ENCODE measurements around the gene CHML. TPM values are rescaled to one million over a fixed set of nuclear protein-coding genes. Genes with fewer than 3 reads are reported as not detected.

CHML gene
- total RNA-seq, 6 donors from 2014 or later: 5.2 to 15.5 (median 11.8) TPM

GRCh38 chr1:241611063-241611462 is 29.1 kb downstream of the CHML start:
- ATAC-seq (ENCODE audit: low FRiP score in 2 of 2) (peak; percentile 75 to 91), DNase-seq (peak in 1 of 2 donors; percentile 29)
- no peak overlapping the region for H3K27ac ChIP-seq
- TF ChIP-seq, protein P1, sequence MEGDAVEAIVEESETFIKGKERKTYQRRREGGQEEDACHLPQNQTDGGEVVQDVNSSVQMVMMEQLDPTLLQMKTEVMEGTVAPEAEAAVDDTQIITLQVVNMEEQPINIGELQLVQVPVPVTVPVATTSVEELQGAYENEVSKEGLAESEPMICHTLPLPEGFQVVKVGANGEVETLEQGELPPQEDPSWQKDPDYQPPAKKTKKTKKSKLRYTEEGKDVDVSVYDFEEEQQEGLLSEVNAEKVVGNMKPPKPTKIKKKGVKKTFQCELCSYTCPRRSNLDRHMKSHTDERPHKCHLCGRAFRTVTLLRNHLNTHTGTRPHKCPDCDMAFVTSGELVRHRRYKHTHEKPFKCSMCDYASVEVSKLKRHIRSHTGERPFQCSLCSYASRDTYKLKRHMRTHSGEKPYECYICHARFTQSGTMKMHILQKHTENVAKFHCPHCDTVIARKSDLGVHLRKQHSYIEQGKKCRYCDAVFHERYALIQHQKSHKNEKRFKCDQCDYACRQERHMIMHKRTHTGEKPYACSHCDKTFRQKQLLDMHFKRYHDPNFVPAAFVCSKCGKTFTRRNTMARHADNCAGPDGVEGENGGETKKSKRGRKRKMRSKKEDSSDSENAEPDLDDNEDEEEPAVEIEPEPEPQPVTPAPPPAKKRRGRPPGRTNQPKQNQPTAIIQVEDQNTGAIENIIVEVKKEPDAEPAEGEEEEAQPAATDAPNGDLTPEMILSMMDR (IDR thresholded peaks at IDR 0.05): peak; percentile 34 to 79 (median 70)
- TF ChIP-seq POLR2AphosphoS5 (IDR thresholded peaks at IDR 0.05): no peak
- WGBS, 2 donors: 15 to 18% methylated on average over 3 of the region's 3 CpGs
- H3K36me3 ChIP-seq: no peaks in the 10 kb centered on the region
- H3K9me3 ChIP-seq: no peaks in the 10 kb centered on the region
- H3K4me3 ChIP-seq: no peak overlapping the region
- H3K4me1 ChIP-seq: peaks cover 13 to 21% (median 19%) of the 10 kb centered on the region in 4 donors
- H3K27me3 ChIP-seq: no peaks in the 10 kb centered on the region

DNA sequence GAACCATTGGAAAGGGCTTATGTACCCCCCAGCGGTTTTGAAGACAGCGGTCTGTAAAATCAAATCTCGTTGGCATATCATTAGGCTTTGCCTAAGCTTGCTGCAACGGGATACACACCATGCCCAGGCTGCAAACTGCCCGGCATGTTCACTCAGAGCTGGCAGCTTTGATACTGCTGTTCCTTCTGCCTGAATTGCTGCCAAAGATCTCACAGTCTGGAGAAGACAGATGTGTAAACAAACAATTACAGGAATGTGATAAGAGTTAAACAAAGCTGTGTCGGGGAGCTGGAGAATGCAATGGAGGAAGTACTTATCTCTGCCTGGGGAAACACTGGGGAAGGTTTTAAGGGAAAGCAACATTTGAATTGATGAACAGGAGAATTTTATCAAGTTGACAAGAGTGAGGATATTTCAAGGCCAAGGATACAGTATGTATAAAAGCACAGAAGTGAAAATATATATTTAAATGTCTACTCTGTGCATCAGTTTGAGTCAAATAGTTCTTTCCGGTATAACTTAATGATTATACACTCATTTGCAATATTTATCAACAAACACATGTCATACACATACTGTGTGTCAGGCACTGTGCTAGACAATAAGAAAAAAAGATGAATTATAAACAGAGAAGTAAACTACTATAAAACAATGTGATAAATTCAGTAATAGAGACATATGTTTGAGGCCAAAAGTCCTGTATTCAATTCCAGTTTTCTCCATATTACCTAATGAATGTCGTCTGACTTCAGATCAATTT is 29.9 kb downstream of the CHML start:
- peak in 1 of 2 donors; percentile 2 for ATAC-seq (ENCODE audit: low FRiP score in 2 of 2)

GRCh38 chr1:241608379-241609033 is 31.7 kb downstream of the CHML start:
- Histone ChIP-seq H3K27me3 (no peaks in the 10 kb centered on the region), H3K4me1 (peaks cover 13 to 21% (median 19%) of the 10 kb centered on the region in 4 donors), H3K9me3 (no peaks in the 10 kb centered on the region), H3K36me3 (no peaks in the 10 kb centered on the region), H3K27ac (no peak overlapping the region), H3K4me3 (no peak overlapping the region)
- ATAC-seq (ENCODE audit: low FRiP score in 2 of 2): no peak
- 51 to 62% methylated on average over 3 of the region's 3 CpGs for WGBS, 2 donors
- TF ChIP-seq, protein P1 (IDR thresholded peaks at IDR 0.05): no peak
- TF ChIP-seq POLR2A (IDR thresholded peaks at IDR 0.05) (no peak), EP300 (IDR thresholded peaks at IDR 0.05) (no peak), POLR2AphosphoS5 (IDR thresholded peaks at IDR 0.05) (no peak)
- no peak for DNase-seq

More for the DNA sequence above, 29.9 kb downstream of the CHML start:
- Histone ChIP-seq H3K9me3 (no peaks in the 10 kb centered on the region), H3K27ac (no peak overlapping the region), H3K36me3 (no peaks in the 10 kb centered on the region), H3K4me1 (peaks cover 13 to 21% (median 19%) of the 10 kb centered on the region in 4 donors), H3K27me3 (no peaks in the 10 kb centered on the region), H3K4me3 (no peak overlapping the region)
- no peak for DNase-seq
- 37 to 42% methylated on average over 8 of the region's 8 CpGs for WGBS, 2 donors
- TF ChIP-seq, protein P1 (IDR thresholded peaks at IDR 0.05): no peak
- TF ChIP-seq POLR2AphosphoS5 (IDR thresholded peaks at IDR 0.05) (no peak), EP300 (IDR thresholded peaks at IDR 0.05) (no peak), POLR2A (IDR thresholded peaks at IDR 0.05) (no peak)

- Histone ChIP-seq H3K27ac (no peak overlapping the region), H3K36me3 (no peaks in the 10 kb centered on the region), H3K4me3 (no peak overlapping the region), H3K27me3 (no peaks in the 10 kb centered on the region), H3K4me1 (peaks cover 13 to 21% (median 19%) of the 10 kb centered on the region in 4 donors), H3K9me3 (no peaks in the 10 kb centered on the region)
- TF ChIP-seq POLR2A (IDR thresholded peaks at IDR 0.05) (no peak), POLR2AphosphoS5 (IDR thresholded peaks at IDR 0.05) (no peak), EP300 (IDR thresholded peaks at IDR 0.05) (no peak)
- TF ChIP-seq, protein P1 (IDR thresholded peaks at IDR 0.05): no peak
- no peak for DNase-seq
- ATAC-seq (ENCODE audit: low FRiP score in 2 of 2): no peak
These were observed 32.7 kb downstream of the CHML start for GRCh38 chr1:241607497-241607896.
